Neural progenitor cell (in vitro differentiated cells): ENCODE results near the gene ANXA8L1. TPM values are rescaled to one million over a fixed set of nuclear protein-coding genes. Genes with fewer than 3 reads are reported as not detected.
"Not testable (repeated sequence)": the region's sequence is repeated elsewhere in the genome, so short reads cannot be mapped to it uniquely, and the experiment has no call there.

ENCODE experiments used
- DNase-seq: peaks from one replicate; pipeline ENCODE4 v3.0.0-alpha.2; 2016; ENCODE audit warnings: low spot score
- H2AFZ ChIP-seq: fragments of 200-600 bp; sonication (generic); replicated peaks from 2 replicates; pipeline ENCODE4 v1.6.1; 2016; ENCODE audit warnings: antibody characterized with exemption
- H3F3A ChIP-seq: fragments of 200-600 bp; sonication (generic); 2 replicates; pipeline ENCODE4 v1.6.1; 2016; ENCODE audit warnings: antibody characterized with exemption, low read depth
- H3K27ac ChIP-seq: fragments of 200-600 bp; sonication (generic); 2 replicates; pipeline ENCODE4 v1.5.1; 2016; ENCODE audit warnings: mild to moderate bottlenecking
- H3K27me3 ChIP-seq: fragments of 200-600 bp; sonication (generic); 2 replicates; pipeline ENCODE4 v1.6.1; 2016; ENCODE audit warnings: mild to moderate bottlenecking, moderate library complexity
- H3K36me3 ChIP-seq: fragments of 200-600 bp; sonication (generic); 2 replicates; pipeline ENCODE4 v1.5.1; 2016
- H3K4me1 ChIP-seq: fragments of 200-600 bp; sonication (generic); 2 replicates; pipeline ENCODE4 v1.6.1; 2016; ENCODE audit warnings: mixed run types
- H3K4me2 ChIP-seq: fragments of 200-600 bp; sonication (generic); 2 replicates; pipeline ENCODE4 v1.6.1; 2016
- H3K4me3 ChIP-seq: fragments of 200-600 bp; sonication (generic); 2 replicates; pipeline ENCODE4 v1.5.1; 2016
- H3K79me2 ChIP-seq: fragments of 200-600 bp; sonication (generic); 2 replicates; pipeline ENCODE4 v1.6.1; 2016; ENCODE audit warnings: low read depth
- H3K9ac ChIP-seq: fragments of 200-600 bp; sonication (generic); 2 replicates; pipeline ENCODE4 v1.6.1; 2016
- H3K9me3 ChIP-seq: fragments of 200-600 bp; sonication (generic); 2 replicates; pipeline ENCODE4 v1.5.1; 2016; ENCODE audit warnings: low read depth
- H4K20me1 ChIP-seq: fragments of 200-600 bp; sonication (generic); 2 replicates; pipeline ENCODE4 v1.6.1; 2016; ENCODE audit warnings: low read depth
- H3K27ac Mint-ChIP-seq: 3 replicates; pipeline ENCODE4 v1.8.0; 2021; ENCODE audit warnings: mixed read lengths
- H3K27me3 Mint-ChIP-seq: 2 replicates; pipeline ENCODE4 v1.8.0; 2022; ENCODE audit warnings: low read depth, mild to moderate bottlenecking, inconsistent platforms, moderate library complexity, mixed read lengths; ENCODE audit not compliant: insufficient read depth
- H3K36me3 Mint-ChIP-seq: 3 replicates; pipeline ENCODE4 v1.8.0; 2021; ENCODE audit warnings: mixed read lengths
- H3K4me1 Mint-ChIP-seq: 3 replicates; pipeline ENCODE4 v1.8.0; 2021; ENCODE audit warnings: mixed read lengths
- H3K4me3 Mint-ChIP-seq: 3 replicates; pipeline ENCODE4 v1.8.0; 2021; ENCODE audit warnings: mild to moderate bottlenecking, moderate library complexity, mixed read lengths
- H3K9me3 Mint-ChIP-seq: 3 replicates; pipeline ENCODE4 v1.8.0; 2020; ENCODE audit warnings: mixed read lengths
- total RNA-seq: library from RNA; depleted of rRNA; stranded (reverse); fragments of >200 nt; gene quantifications from 2 replicates; pipeline ENCODE4 v1.2.3, GENCODE V29; 2015; ENCODE audit warnings: low replicate concordance

The ANXA8L1 gene
- total RNA-seq, 1 donor from 2014 or later: not detected

DNA sequence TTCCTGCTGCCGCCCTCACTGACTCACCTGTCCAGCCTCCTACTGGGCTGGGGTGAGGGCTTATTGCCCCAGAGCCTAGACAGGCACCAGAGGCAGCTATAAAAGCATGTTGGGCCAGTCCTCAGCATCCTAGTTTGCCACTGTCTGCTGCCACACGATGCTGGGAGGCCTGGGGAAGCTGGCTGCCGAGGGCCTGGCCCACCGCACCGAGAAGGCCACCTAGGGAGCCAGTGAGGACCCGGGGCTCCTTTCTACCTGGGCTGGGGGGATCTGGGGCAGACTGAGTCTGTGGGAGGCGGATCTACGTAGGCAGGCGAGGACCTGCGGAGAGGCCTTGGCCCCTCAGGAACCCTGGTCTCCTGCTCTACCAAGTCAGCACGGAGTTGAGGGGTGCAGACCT, 6.6 kb upstream of the ANXA8L1 start:
- H3K4me1 Mint-ChIP-seq, H3K36me3 Mint-ChIP-seq, H4K20me1 ChIP-seq, H3K9me3 Mint-ChIP-seq, H3K27me3 Mint-ChIP-seq, H3K4me3 ChIP-seq, H3K9ac ChIP-seq, H3K79me2 ChIP-seq, H3K27me3 ChIP-seq, H2AFZ ChIP-seq, H3K27ac Mint-ChIP-seq, H3K27ac ChIP-seq, H3K4me1 ChIP-seq, H3K4me2 ChIP-seq, DNase-seq, H3K4me3 Mint-ChIP-seq, H3K36me3 ChIP-seq, H3F3A ChIP-seq, H3K9me3 ChIP-seq: not testable (repeated sequence)

DNA sequence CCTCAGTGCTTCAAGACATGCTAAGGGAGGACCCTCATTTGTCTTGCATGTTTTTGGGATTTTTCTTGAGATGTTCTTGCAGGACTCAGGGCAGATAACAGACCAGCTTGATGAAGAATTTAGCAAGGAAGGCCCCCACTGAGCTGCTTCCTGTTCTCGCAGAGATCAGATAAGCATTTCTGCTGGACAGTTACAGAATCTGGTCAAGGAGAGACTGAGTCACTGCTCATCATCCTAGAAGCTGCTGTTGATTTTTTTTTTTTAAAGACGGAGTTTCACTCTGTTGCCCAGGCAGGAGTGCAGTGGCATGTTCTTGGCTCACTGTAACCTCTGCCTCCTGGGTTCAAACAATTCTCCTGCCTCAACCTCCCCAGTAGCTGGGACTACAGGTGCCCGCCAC, 1.2 kb upstream of the ANXA8L1 start:
- not testable (repeated sequence) for H3K27me3 Mint-ChIP-seq, H3K79me2 ChIP-seq, H3K4me1 ChIP-seq, H2AFZ ChIP-seq, H3K9ac ChIP-seq, H3K27ac Mint-ChIP-seq, H3K27ac ChIP-seq, DNase-seq, H3F3A ChIP-seq, H3K36me3 Mint-ChIP-seq, H3K4me3 Mint-ChIP-seq, H3K9me3 Mint-ChIP-seq, H3K4me2 ChIP-seq, H3K9me3 ChIP-seq, H3K4me1 Mint-ChIP-seq, H4K20me1 ChIP-seq, H3K27me3 ChIP-seq, H3K36me3 ChIP-seq, H3K4me3 ChIP-seq

DNA sequence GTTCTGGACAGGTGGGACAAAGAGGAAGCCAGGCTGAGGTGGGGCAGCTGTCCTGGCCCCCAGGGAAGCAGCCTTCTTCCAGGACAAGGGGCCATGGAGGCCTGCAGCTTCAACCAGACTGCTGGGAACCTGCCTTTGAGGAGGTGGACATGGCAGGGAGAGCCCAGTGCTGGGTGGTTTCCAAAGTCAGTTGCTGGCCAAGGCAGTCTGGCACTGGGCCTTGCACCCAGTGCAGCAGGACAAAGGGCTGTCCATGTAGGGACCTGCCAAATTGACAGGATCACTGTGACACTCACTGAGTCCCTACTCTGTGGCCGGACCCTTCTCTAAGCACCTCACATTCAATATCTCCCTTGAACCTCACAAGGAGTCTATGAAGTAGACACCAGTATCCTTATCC, 1.4 kb downstream of the ANXA8L1 start:
- H3K36me3 ChIP-seq, H3K4me3 ChIP-seq, H3K4me2 ChIP-seq, H3K9me3 Mint-ChIP-seq, H4K20me1 ChIP-seq, H3K36me3 Mint-ChIP-seq, H3K27ac ChIP-seq, H3K4me3 Mint-ChIP-seq, DNase-seq, H3K27ac Mint-ChIP-seq, H3K9me3 ChIP-seq, H3K4me1 ChIP-seq, H3K27me3 Mint-ChIP-seq, H3K9ac ChIP-seq, H2AFZ ChIP-seq, H3K27me3 ChIP-seq, H3K4me1 Mint-ChIP-seq, H3K79me2 ChIP-seq, H3F3A ChIP-seq: not testable (repeated sequence)

DNA sequence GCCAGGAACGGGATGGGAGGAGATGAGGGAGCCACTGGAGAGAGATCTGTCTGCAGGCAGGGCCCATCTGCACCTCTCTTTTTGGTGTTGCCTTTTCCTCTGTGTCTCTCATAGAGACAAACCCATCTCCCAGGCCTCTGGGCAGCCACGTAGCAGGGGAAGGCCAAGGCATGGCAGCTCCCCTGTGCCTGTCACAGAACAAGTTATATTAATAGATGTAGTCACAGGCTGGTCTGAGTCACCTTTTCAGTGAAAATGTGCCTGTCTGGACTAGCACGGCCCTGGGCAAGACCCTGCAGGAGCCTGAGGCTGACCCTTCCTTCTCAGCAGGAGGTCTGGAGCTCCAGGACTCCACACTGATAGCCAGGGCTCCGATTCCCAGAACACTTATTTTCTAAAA, 2.1 kb downstream of the ANXA8L1 start:
- H3K79me2 ChIP-seq, H3K4me3 ChIP-seq, H3K4me1 ChIP-seq, H3K27me3 Mint-ChIP-seq, H3K9me3 Mint-ChIP-seq, H3K27me3 ChIP-seq, H4K20me1 ChIP-seq, H3K9ac ChIP-seq, DNase-seq, H3K27ac ChIP-seq, H3K9me3 ChIP-seq, H3K36me3 ChIP-seq, H3F3A ChIP-seq, H3K36me3 Mint-ChIP-seq, H3K4me3 Mint-ChIP-seq, H3K27ac Mint-ChIP-seq, H2AFZ ChIP-seq, H3K4me1 Mint-ChIP-seq, H3K4me2 ChIP-seq: not testable (repeated sequence)

DNA sequence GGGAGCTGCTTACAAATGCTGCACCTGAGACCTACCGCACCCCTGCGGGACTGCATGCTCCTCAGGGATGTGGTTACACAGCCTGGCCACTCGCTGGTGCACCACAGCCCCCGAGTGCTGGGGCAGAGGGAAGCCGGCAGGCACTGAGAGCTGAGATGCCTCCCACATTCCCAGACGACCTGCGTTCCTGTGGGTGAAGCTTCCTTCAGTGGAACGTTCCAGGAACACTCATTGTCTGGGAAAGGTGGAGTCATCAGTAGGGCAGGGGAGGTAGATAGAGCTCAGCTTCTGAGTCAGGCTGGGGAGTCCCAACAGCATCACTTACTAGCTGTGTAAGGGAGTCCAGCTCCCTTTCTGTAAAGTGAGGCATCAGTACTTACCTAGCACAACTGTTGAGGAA, 2.5 kb downstream of the ANXA8L1 start:
- not testable (repeated sequence) for H3F3A ChIP-seq, H3K4me3 ChIP-seq, H2AFZ ChIP-seq, H3K4me1 ChIP-seq, H4K20me1 ChIP-seq, H3K79me2 ChIP-seq, H3K27ac Mint-ChIP-seq, H3K4me2 ChIP-seq, DNase-seq, H3K9me3 Mint-ChIP-seq, H3K27ac ChIP-seq, H3K36me3 Mint-ChIP-seq, H3K9me3 ChIP-seq, H3K27me3 Mint-ChIP-seq, H3K4me1 Mint-ChIP-seq, H3K36me3 ChIP-seq, H3K27me3 ChIP-seq, H3K9ac ChIP-seq, H3K4me3 Mint-ChIP-seq

DNA sequence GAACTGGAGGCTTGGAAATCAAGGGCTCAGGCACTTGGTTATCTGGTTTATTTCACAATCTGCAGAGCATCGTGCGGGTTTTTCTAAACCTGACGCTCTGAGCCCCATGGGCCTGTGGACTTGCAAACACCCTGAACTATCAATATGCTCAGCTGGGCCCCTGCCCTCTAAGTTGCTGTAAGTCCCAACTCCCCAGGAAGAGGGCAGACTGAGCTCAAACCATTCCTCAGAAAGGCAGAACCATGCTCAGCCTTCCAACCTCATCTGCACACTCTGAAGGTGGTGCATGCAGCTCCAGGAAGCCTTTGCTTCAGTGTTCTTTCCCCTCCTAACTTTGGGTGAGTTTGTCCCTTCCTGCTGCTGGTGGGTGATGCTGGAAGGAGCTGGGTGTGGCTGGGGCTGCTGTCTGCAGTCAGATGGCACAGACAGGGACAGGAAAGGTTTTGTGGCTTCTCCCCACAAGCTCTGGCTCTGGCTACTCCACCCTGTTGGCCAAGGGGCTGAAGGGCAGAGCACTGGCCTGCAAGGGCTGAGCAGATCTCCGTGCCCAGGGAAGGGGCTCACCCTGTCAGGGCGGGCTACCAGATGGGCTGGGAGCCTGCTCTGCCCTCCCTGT, 3.8 kb downstream of the ANXA8L1 start:
- H3K36me3 ChIP-seq, H3K27me3 ChIP-seq, H3K9me3 ChIP-seq, H3K27ac Mint-ChIP-seq, H3K36me3 Mint-ChIP-seq, H3K4me2 ChIP-seq, H3K4me1 ChIP-seq, H3K4me1 Mint-ChIP-seq, H3K27ac ChIP-seq, H3K79me2 ChIP-seq, H4K20me1 ChIP-seq, DNase-seq, H3K4me3 ChIP-seq, H3K27me3 Mint-ChIP-seq, H2AFZ ChIP-seq, H3F3A ChIP-seq, H3K9me3 Mint-ChIP-seq, H3K9ac ChIP-seq, H3K4me3 Mint-ChIP-seq: not testable (repeated sequence)

DNA sequence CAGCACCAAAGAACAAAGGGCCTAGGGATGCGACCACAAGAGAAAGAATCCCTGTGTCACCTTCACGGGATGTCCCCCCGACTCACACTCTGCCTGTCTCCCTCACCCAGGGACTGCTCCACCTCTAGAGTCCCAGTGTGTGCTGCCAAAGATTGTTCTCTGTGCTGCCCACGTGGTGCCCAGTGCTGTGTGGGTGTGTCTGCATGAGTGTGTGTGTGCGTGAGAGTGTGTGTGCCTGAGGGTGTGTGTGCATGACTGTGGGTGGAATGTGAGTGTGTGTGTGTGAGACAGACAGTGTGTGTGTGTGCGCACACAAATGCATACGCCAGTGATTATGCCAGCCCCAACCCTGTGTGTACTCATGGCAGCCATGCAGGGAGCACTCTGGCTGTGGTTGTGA, 10.3 kb downstream of the ANXA8L1 start:
- H3K27ac ChIP-seq, H3K9me3 Mint-ChIP-seq, H3K4me1 Mint-ChIP-seq, H3K27ac Mint-ChIP-seq, H3K4me2 ChIP-seq, H3K9me3 ChIP-seq, H3K79me2 ChIP-seq, H3F3A ChIP-seq, H2AFZ ChIP-seq, H4K20me1 ChIP-seq, H3K36me3 Mint-ChIP-seq, H3K27me3 Mint-ChIP-seq, H3K27me3 ChIP-seq, H3K36me3 ChIP-seq, H3K9ac ChIP-seq, H3K4me3 Mint-ChIP-seq, DNase-seq, H3K4me3 ChIP-seq, H3K4me1 ChIP-seq: not testable (repeated sequence)

DNA sequence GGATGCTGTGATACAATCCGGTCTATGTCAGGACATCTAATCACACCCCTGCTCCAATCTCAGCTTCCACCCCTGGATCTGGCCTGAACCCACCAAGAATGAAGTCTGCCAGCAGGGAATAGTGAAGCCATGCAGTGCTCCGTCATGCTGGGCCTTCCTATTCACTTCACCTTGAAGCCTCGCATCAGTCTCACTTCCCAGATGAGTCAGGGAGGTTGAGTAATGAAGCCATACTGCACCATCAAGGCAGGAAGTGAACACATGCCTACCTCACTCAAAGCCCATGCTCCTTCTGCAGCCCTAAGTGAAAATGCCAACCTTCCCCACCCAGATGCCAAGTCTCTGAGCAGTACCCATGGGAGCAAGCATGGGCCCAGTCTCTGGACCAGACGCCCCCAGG, 11.1 kb downstream of the ANXA8L1 start:
- not testable (repeated sequence) for H3K4me1 ChIP-seq, H3K36me3 ChIP-seq, H3K4me1 Mint-ChIP-seq, H3K9ac ChIP-seq, H3K4me3 Mint-ChIP-seq, H3F3A ChIP-seq, H3K27ac Mint-ChIP-seq, H4K20me1 ChIP-seq, DNase-seq, H3K4me2 ChIP-seq, H3K4me3 ChIP-seq, H3K36me3 Mint-ChIP-seq, H3K27me3 ChIP-seq, H3K9me3 Mint-ChIP-seq, H3K27me3 Mint-ChIP-seq, H3K9me3 ChIP-seq, H3K79me2 ChIP-seq, H3K27ac ChIP-seq, H2AFZ ChIP-seq
